Neutrophil (primary cell): Measurements from ENCODE around the gene CGGBP1.
A peak's percentile ranks its signal among the peaks of the same experiment; 100 is the strongest.

Source experiments
- H3K27ac ChIP-seq: fragments of 200-600 bp; sonication (generic); 2 replicates; pipeline ENCODE4 v1.5.1; 2016; ENCODE audit warnings: mild to moderate bottlenecking, moderate library complexity
- H3K27me3 ChIP-seq: fragments of 200-600 bp; sonication (generic); 2 replicates; pipeline ENCODE4 v1.6.0; 2016; ENCODE audit warnings: mild to moderate bottlenecking
- H3K36me3 ChIP-seq: fragments of 200-600 bp; sonication (generic); 2 replicates; pipeline ENCODE4 v1.5.1; 2017
- H3K4me1 ChIP-seq, 2 experiments: fragments of 200-600 bp in 1 of 2; sonication (generic) in 1 of 2; 1 replicate in 1 of 2; 2 replicates in 1 of 2; pipeline versions ENCODE4 v1.5.1 to v1.6.1; 2013 to 2016; ENCODE audit warnings: low read depth in 1 of 2, low read length in 1 of 2, mild to moderate bottlenecking in 1 of 2, moderate library complexity in 1 of 2; ENCODE audit not compliant: control insufficient read depth in 1 of 2, insufficient read depth in 1 of 2
- H3K4me3 ChIP-seq, 2 experiments: fragments of 200-600 bp in 1 of 2; sonication (generic) in 1 of 2; 1 replicate in 1 of 2; 2 replicates in 1 of 2; pipeline ENCODE4 v1.5.1; 2013 to 2016; ENCODE audit warnings: low read depth in 1 of 2, low read length in 1 of 2, mild to moderate bottlenecking in 1 of 2, moderate library complexity in 1 of 2
- H3K9me3 ChIP-seq: fragments of 200-600 bp; sonication (generic); 2 replicates; pipeline ENCODE4 v1.5.1; 2016
- CTCF ChIP-seq: fragments of 200-600 bp; sonication (generic); IDR thresholded peaks from 2 replicates; pipeline ENCODE4 v1.5.1; 2016; ENCODE audit warnings: antibody characterized with exemption

The CGGBP1 gene

GRCh38 chr3:88058581-88059379 lies at the start of gene CGGBP1, which contains the start of gene ZNF654:
Gene CGGBP1 (minus strand): TSS chr3:88059005. CDS start chr3:88055976, 3,029 bp downstream.
Gene ZNF654 (plus strand): TSS chr3:88059255. CDS start chr3:88059320, 65 bp downstream.
- H3K4me3 ChIP-seq: peak within 1 kb of the TSS; percentile 87 to 94
- H3K4me1 ChIP-seq: peaks cover 44 to 47% of the 10 kb centered on the region in 2 experiments
- peak; percentile 24 for TF ChIP-seq CTCF
- H3K27ac ChIP-seq: peak within 1 kb of the TSS; percentile 96
- no peaks in the 10 kb centered on the region for H3K27me3 ChIP-seq
- H3K36me3 ChIP-seq: peaks cover 24% of the 10 kb centered on the region
- H3K9me3 ChIP-seq: no peaks in the 10 kb centered on the region

- no peak for TF ChIP-seq CTCF
- no peak overlapping the region for H3K27ac ChIP-seq
- no peaks in the 10 kb centered on the region for H3K36me3 ChIP-seq
- no peaks in the 10 kb centered on the region for H3K4me1 ChIP-seq
- no peak overlapping the region for H3K4me3 ChIP-seq
- no peaks in the 10 kb centered on the region for H3K9me3 ChIP-seq
- no peaks in the 10 kb centered on the region for H3K27me3 ChIP-seq
These were observed 46.5 kb upstream of the CGGBP1 start for GRCh38 chr3:88105325-88105724.

- H3K9me3 ChIP-seq: no peaks in the 10 kb centered on the region
- H3K4me1 ChIP-seq: no peaks in the 10 kb centered on the region
- TF ChIP-seq CTCF: no peak
- H3K4me3 ChIP-seq: no peak overlapping the region
- H3K27me3 ChIP-seq: no peaks in the 10 kb centered on the region
- H3K36me3 ChIP-seq: peaks cover 7% of the 10 kb centered on the region
- H3K27ac ChIP-seq: no peak overlapping the region
These were observed 42.3 kb upstream of the CGGBP1 start for GRCh38 chr3:88101142-88101541.

- Histone ChIP-seq H3K4me1 (no peaks in the 10 kb centered on the region), H3K27ac (no peak overlapping the region), H3K9me3 (no peaks in the 10 kb centered on the region), H3K36me3 (peaks cover 27% of the 10 kb centered on the region), H3K27me3 (no peaks in the 10 kb centered on the region), H3K4me3 (no peak overlapping the region)
- no peak for TF ChIP-seq CTCF
These were observed 34.5 kb upstream of the CGGBP1 start for GRCh38 chr3:88093266-88093665.

- no peaks in the 10 kb centered on the region for H3K9me3 ChIP-seq
- H3K27me3 ChIP-seq: no peaks in the 10 kb centered on the region
- H3K27ac ChIP-seq: no peak overlapping the region
- no peaks in the 10 kb centered on the region for H3K4me1 ChIP-seq
- peaks cover 30% of the 10 kb centered on the region for H3K36me3 ChIP-seq
- no peak for TF ChIP-seq CTCF
- no peak overlapping the region for H3K4me3 ChIP-seq
These were observed 33.5 kb upstream of the CGGBP1 start for GRCh38 chr3:88092270-88092669.
